BE2C (cell line): Measurements from ENCODE around the gene MKRN1.
"Not testable (repeated sequence)": the region's sequence is repeated elsewhere in the genome, so short reads cannot be mapped to it uniquely, and the experiment has no call there.

Experiments used
- DNase-seq: peaks from one replicate; pipeline ENCODE4 v3.0.0-alpha.2; 2020
- H3K27me3 ChIP-seq: fragments of 250-450 bp; sonication (Bioruptor Pico); 2 replicates; pipeline ENCODE4 v1.5.1; 2020; ENCODE audit warnings: mild to moderate bottlenecking
- H3K36me3 ChIP-seq: fragments of 250-450 bp; sonication (Bioruptor Pico); 2 replicates; pipeline ENCODE4 v1.5.1; 2020; ENCODE audit warnings: mild to moderate bottlenecking
- H3K4me1 ChIP-seq: fragments of 250-450 bp; sonication (Bioruptor Pico); 2 replicates; pipeline ENCODE4 v1.5.1; 2020
- H3K4me3 ChIP-seq: 2 replicates; pipeline ENCODE4 v1.5.1; 2011; ENCODE audit warnings: low read depth, low read length
- H3K9me3 ChIP-seq: fragments of 250-450 bp; sonication (Bioruptor Pico); 2 replicates; pipeline ENCODE4 v1.5.1; 2020
- TF ChIP-seq, protein P1 (sequence below): IDR thresholded peaks from 2 replicates; pipeline ENCODE4 v1.5.1; 2012; ENCODE audit warnings: mild to moderate bottlenecking, low read depth, low read length

Gene MKRN1

DNA sequence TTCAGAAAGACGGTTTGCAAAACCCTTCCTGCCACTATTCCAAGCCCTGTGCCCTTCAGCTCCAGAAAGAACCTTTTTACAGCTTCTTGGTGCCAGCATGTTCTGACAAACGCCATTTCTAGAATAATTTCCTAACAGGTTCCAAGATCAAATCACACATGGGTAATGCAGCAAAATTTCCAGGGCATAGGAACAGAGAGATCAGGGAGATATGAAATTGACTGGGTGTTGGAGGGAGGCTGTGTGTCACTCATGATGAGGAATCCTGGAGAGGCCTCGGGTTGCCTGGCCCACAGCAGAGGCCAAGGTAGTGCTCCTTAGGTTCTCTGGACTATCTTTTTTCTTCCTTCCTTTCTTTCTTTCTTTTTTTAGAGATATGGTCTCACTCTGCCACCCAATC, 45.9 kb downstream of the MKRN1 start:
- no peak for DNase-seq
- Histone ChIP-seq H3K36me3 (no peaks in the 10 kb centered on the region), H3K9me3 (no peaks in the 10 kb centered on the region), H3K4me1 (no peaks in the 10 kb centered on the region), H3K4me3 (no peak overlapping the region), H3K27me3 (no peaks in the 10 kb centered on the region)
- TF ChIP-seq, protein P1, sequence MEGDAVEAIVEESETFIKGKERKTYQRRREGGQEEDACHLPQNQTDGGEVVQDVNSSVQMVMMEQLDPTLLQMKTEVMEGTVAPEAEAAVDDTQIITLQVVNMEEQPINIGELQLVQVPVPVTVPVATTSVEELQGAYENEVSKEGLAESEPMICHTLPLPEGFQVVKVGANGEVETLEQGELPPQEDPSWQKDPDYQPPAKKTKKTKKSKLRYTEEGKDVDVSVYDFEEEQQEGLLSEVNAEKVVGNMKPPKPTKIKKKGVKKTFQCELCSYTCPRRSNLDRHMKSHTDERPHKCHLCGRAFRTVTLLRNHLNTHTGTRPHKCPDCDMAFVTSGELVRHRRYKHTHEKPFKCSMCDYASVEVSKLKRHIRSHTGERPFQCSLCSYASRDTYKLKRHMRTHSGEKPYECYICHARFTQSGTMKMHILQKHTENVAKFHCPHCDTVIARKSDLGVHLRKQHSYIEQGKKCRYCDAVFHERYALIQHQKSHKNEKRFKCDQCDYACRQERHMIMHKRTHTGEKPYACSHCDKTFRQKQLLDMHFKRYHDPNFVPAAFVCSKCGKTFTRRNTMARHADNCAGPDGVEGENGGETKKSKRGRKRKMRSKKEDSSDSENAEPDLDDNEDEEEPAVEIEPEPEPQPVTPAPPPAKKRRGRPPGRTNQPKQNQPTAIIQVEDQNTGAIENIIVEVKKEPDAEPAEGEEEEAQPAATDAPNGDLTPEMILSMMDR = no peak

DNA sequence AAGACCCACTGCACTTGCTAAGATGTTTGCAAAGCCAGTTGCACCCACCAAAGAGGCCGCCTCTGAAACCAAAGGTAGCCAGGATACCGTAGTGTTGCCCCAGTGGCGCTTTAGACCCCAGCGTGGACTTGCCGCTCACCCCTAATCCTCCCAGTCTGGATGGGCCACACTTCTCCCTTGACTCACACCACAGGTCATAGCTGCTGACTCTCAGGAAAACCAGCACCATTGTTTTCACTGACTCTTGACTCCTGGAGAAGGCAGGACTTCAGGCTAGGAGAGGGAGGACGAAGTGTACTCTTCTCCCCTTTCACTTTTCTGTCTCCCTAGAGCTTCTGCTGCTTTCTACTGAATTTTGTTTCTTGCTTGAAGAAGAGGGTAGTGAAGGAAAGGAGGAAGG, 53.2 kb downstream of the MKRN1 start:
- H3K36me3 ChIP-seq = no peaks in the 10 kb centered on the region
- no peaks in the 10 kb centered on the region; the same call in 1 of the 2 replicates for H3K9me3 ChIP-seq
- TF ChIP-seq, protein P1 = no peak
- no peak overlapping the region for H3K4me3 ChIP-seq
- H3K4me1 ChIP-seq = no peaks in the 10 kb centered on the region
- peaks cover 6% of the 10 kb centered on the region; the same call in 1 of the 2 replicates for H3K27me3 ChIP-seq
- no peak for DNase-seq

DNA sequence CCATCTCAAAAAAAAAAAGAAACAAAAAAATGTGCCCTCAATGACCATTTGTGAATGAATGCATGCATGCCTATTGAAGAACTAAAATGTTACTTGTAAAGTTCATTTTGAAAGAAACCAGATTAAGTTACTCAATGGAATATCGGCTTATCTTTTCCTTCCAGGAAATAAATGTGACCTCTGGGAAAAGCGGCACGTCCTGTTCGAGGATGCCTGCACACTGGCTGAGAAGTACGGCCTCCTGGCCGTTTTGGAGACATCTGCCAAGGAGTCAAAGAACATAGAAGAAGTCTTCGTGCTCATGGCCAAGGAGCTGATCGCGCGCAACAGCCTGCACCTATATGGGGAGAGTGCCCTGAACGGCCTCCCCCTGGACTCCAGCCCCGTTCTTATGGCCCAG, 53.6 kb downstream of the MKRN1 start:
- H3K4me1 ChIP-seq = no peaks in the 10 kb centered on the region
- no peak overlapping the region for H3K4me3 ChIP-seq
- no peaks in the 10 kb centered on the region for H3K36me3 ChIP-seq
- TF ChIP-seq, protein P1 = no peak
- H3K27me3 ChIP-seq = peaks cover 6% of the 10 kb centered on the region; the same call in 1 of the 2 replicates
- H3K9me3 ChIP-seq = no peaks in the 10 kb centered on the region; the same call in 1 of the 2 replicates
- no peak for DNase-seq

GRCh38 chr7:140423501-140423900, 55.8 kb downstream of the MKRN1 start:
- H3K27me3 ChIP-seq = peaks cover 6% of the 10 kb centered on the region; the same call in 1 of the 2 replicates
- H3K4me3 ChIP-seq = no peak overlapping the region
- H3K9me3 ChIP-seq = no peaks in the 10 kb centered on the region; the same call in 1 of the 2 replicates
- no peak for DNase-seq
- H3K36me3 ChIP-seq = no peaks in the 10 kb centered on the region
- no peaks in the 10 kb centered on the region for H3K4me1 ChIP-seq
- TF ChIP-seq, protein P1 = no peak

DNA sequence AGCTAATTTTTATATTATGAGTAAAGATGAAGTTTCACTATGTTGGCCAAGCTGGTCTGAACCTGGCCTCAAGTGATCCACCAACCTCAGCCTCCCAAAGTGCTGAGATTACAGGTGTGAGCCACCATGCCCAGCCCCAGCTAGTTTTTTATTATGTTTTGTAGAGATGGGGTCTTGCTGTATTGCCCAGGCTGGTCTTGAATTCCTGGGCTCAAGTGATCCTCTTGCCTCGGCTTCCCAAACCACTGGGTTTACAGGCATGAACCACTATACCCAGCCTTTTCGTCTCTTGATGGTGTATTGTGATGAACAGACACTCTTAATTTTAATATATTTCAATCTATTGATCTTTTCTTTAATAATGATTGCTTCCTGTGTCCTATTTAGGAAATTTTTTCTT, 57.8 kb downstream of the MKRN1 start:
- Histone ChIP-seq H3K27me3 (no peaks in the 10 kb centered on the region; the same call in 1 of the 2 replicates), H3K9me3 (no peaks in the 10 kb centered on the region; the same call in 1 of the 2 replicates), H3K4me1 (no peaks in the 10 kb centered on the region), H3K36me3 (no peaks in the 10 kb centered on the region), H3K4me3 (no peak overlapping the region)
- no peak for DNase-seq
- TF ChIP-seq, protein P1 = no peak

GRCh38 chr7:140418653-140419052, 60.7 kb downstream of the MKRN1 start:
- no peak overlapping the region for H3K4me3 ChIP-seq
- no peaks in the 10 kb centered on the region for H3K4me1 ChIP-seq
- H3K36me3 ChIP-seq = no peaks in the 10 kb centered on the region
- TF ChIP-seq, protein P1 = no peak
- no peaks in the 10 kb centered on the region for H3K27me3 ChIP-seq
- no peak for DNase-seq
- H3K9me3 ChIP-seq = no peaks in the 10 kb centered on the region; the same call in 1 of the 2 replicates

DNA sequence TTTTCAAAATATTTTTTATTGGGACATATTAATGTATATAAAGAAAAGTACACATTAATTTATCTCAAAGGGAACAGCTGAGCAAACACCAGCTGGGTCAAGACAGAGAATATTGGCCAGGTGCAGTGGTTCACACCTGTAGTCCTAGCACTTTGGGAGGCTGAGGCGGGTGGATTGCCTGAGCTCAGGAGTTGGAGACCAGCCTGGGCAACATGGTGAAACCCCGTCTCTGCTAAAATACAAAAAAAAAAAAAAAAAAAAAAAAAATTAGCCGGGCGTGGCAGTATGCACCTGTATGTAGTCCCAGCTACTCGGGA, 61.2 kb downstream of the MKRN1 start:
- H3K9me3 ChIP-seq, DNase-seq, H3K4me3 ChIP-seq: not testable (repeated sequence)

More for the DNA sequence above, 61.2 kb downstream of the MKRN1 start:
- not testable (repeated sequence) for H3K27me3 ChIP-seq, H3K4me1 ChIP-seq, H3K36me3 ChIP-seq
